HEK293 (cell line): Measurements from ENCODE around the gene CTSH.

Source experiments
- CTCF ChIA-PET: fragments of 350-600 bp; formaldehyde crosslinking; extraction: SDS; loops from one replicate; lab custom pipeline; 2021; ENCODE audit warnings: antibody characterized with exemption; lab: Yijun Ruan, JAX
- POLR2A ChIA-PET: fragments of 300-600 bp; formaldehyde crosslinking; extraction: SDS; loops from one replicate; lab custom pipeline; 2020; ENCODE audit warnings: antibody characterized with exemption, inconsistent platforms; lab: Yijun Ruan, JAX
- H3K27ac ChIP-seq: fragments of 200-500 bp; sonication (Bioruptor generic); 2 replicates; pipeline ENCODE4 v1.5.1; 2014; ENCODE audit warnings: low read depth, low read length, control low read depth, inconsistent platforms; ENCODE audit errors: extremely low read depth
- H3K36me3 ChIP-seq, 2 experiments: fragments of 200-500 bp in 1 of 2; sonication (Bioruptor generic) in 1 of 2; 1 replicate in 1 of 2; 2 replicates in 1 of 2; pipeline ENCODE4 v1.5.1; 2014 to 2017; ENCODE audit warnings: inconsistent platforms in 2 of 2, low read length in 2 of 2; ENCODE audit not compliant: control insufficient read depth in 2 of 2, insufficient read depth in 1 of 2
- H3K4me1 ChIP-seq: fragments of 200-500 bp; sonication (Bioruptor generic); 2 replicates; pipeline ENCODE4 v1.5.1; 2014; ENCODE audit warnings: mild to moderate bottlenecking, low read length, inconsistent platforms; ENCODE audit not compliant: control insufficient read depth, insufficient read depth
- H3K4me3 ChIP-seq: 2 replicates; pipeline ENCODE4 v1.5.1; 2011; ENCODE audit warnings: low read depth, mild to moderate bottlenecking, control low read depth, low read length, moderate library complexity
- H3K9me3 ChIP-seq: fragments of 200-500 bp; sonication (Bioruptor generic); 2 replicates; pipeline ENCODE4 v1.5.1; 2014; ENCODE audit warnings: low read depth, low read length, inconsistent platforms; ENCODE audit not compliant: control insufficient read depth, insufficient read depth
- BCL11A ChIP-seq: fragments of 450-650 bp; formaldehyde crosslinking; IDR thresholded peaks from 2 replicates; pipeline ENCODE4 v1.5.1; 2016; ENCODE audit warnings: low read depth, missing biosample characterization, missing genetic modification characterization
- KLF16 ChIP-seq: fragments of 450-650 bp; formaldehyde crosslinking; IDR thresholded peaks from 2 replicates; pipeline ENCODE4 v1.5.1; 2017; ENCODE audit warnings: missing biosample characterization, missing genetic modification characterization
- KLF8 ChIP-seq: fragments of 450-650 bp; formaldehyde crosslinking; IDR thresholded peaks from 2 replicates; pipeline ENCODE4 v1.5.1; 2016; ENCODE audit warnings: missing biosample characterization, missing genetic modification characterization
- WT1 ChIP-seq: fragments of 450-650 bp; formaldehyde crosslinking; IDR thresholded peaks from 2 replicates; pipeline ENCODE4 v1.5.1; 2016; ENCODE audit warnings: missing biosample characterization, missing genetic modification characterization
- ZBTB20 ChIP-seq: fragments of 450-650 bp; formaldehyde crosslinking; IDR thresholded peaks from 2 replicates; pipeline ENCODE4 v1.5.1; 2016; ENCODE audit warnings: missing biosample characterization, missing genetic modification characterization
- ZFP41 ChIP-seq: fragments of 450-650 bp; formaldehyde crosslinking; IDR thresholded peaks from 2 replicates; pipeline ENCODE4 v1.5.1; 2016; ENCODE audit warnings: missing biosample characterization, missing genetic modification characterization, borderline replicate concordance
- ZNF114 ChIP-seq: fragments of 450-650 bp; formaldehyde crosslinking; IDR thresholded peaks from 2 replicates; pipeline ENCODE4 v1.5.0; 2017; ENCODE audit warnings: missing biosample characterization, missing genetic modification characterization
- ZNF121 ChIP-seq: fragments of 450-650 bp; formaldehyde crosslinking; IDR thresholded peaks from 2 replicates; pipeline ENCODE4 v1.5.1; 2016; ENCODE audit warnings: missing biosample characterization, missing genetic modification characterization
- ZNF133 ChIP-seq: fragments of 450-650 bp; formaldehyde crosslinking; IDR thresholded peaks from 2 replicates; pipeline ENCODE4 v1.5.1; 2016; ENCODE audit warnings: missing biosample characterization, missing genetic modification characterization
- ZNF155 ChIP-seq: fragments of 450-650 bp; formaldehyde crosslinking; IDR thresholded peaks from 2 replicates; pipeline ENCODE4 v1.5.1; 2016; ENCODE audit warnings: missing biosample characterization, missing genetic modification characterization
- ZNF214 ChIP-seq: fragments of 450-650 bp; formaldehyde crosslinking; IDR thresholded peaks from 2 replicates; pipeline ENCODE4 v1.5.1; 2017; ENCODE audit warnings: missing biosample characterization, mild to moderate bottlenecking, missing genetic modification characterization, borderline replicate concordance
- ZNF23 ChIP-seq: fragments of 450-650 bp; formaldehyde crosslinking; IDR thresholded peaks from 2 replicates; pipeline ENCODE4 v1.5.1; 2016; ENCODE audit warnings: missing biosample characterization, missing genetic modification characterization, borderline replicate concordance
- ZNF335 ChIP-seq: fragments of 450-650 bp; formaldehyde crosslinking; conservative IDR thresholded peaks from 2 replicates; pipeline ENCODE4 v1.5.1; 2016; ENCODE audit warnings: missing biosample characterization, missing genetic modification characterization
- ZNF416 ChIP-seq: fragments of 450-650 bp; formaldehyde crosslinking; IDR thresholded peaks from 2 replicates; pipeline ENCODE4 v1.5.1; 2016; ENCODE audit warnings: missing biosample characterization, missing genetic modification characterization
- ZNF521 ChIP-seq: fragments of 450-650 bp; formaldehyde crosslinking; IDR thresholded peaks from 2 replicates; pipeline ENCODE4 v1.5.1; 2017; ENCODE audit warnings: missing biosample characterization, mild to moderate bottlenecking, missing genetic modification characterization
- ZNF544 ChIP-seq: fragments of 450-650 bp; formaldehyde crosslinking; IDR thresholded peaks from 2 replicates; pipeline ENCODE4 v1.5.0; 2017; ENCODE audit warnings: missing biosample characterization, missing genetic modification characterization
- ZNF555 ChIP-seq: fragments of 450-650 bp; formaldehyde crosslinking; conservative IDR thresholded peaks from 2 replicates; pipeline ENCODE4 v1.5.1; 2017; ENCODE audit warnings: missing biosample characterization, mild to moderate bottlenecking, missing genetic modification characterization, inconsistent platforms
- ZNF623 ChIP-seq: fragments of 450-650 bp; formaldehyde crosslinking; IDR thresholded peaks from 2 replicates; pipeline ENCODE4 v1.5.1; 2016; ENCODE audit warnings: missing biosample characterization, missing genetic modification characterization
- TF ChIP-seq, protein P1 (sequence below): fragments of 450-650 bp; formaldehyde crosslinking; IDR thresholded peaks from 2 replicates; pipeline ENCODE4 v1.5.1; 2016; ENCODE audit warnings: missing biosample characterization, missing genetic modification characterization
- TF ChIP-seq, protein P2 (sequence below): fragments of 450-650 bp; formaldehyde crosslinking; IDR thresholded peaks from 2 replicates; pipeline ENCODE4 v1.5.1; 2016; ENCODE audit warnings: missing biosample characterization, missing genetic modification characterization
- TF ChIP-seq, protein P3 (sequence below): fragments of 450-650 bp; formaldehyde crosslinking; IDR thresholded peaks from 2 replicates; pipeline ENCODE4 v1.5.1; 2016; ENCODE audit warnings: missing biosample characterization, missing genetic modification characterization
- TF ChIP-seq, protein P4 (sequence below): fragments of 450-650 bp; formaldehyde crosslinking; IDR thresholded peaks from 2 replicates; pipeline ENCODE4 v1.5.0; 2017; ENCODE audit warnings: missing biosample characterization, missing genetic modification characterization, borderline replicate concordance
- TF ChIP-seq, protein P5 (sequence below): fragments of 450-650 bp; formaldehyde crosslinking; IDR thresholded peaks from 2 replicates; pipeline ENCODE4 v1.5.1; 2016; ENCODE audit warnings: missing biosample characterization, missing genetic modification characterization

The CTSH gene

DNA sequence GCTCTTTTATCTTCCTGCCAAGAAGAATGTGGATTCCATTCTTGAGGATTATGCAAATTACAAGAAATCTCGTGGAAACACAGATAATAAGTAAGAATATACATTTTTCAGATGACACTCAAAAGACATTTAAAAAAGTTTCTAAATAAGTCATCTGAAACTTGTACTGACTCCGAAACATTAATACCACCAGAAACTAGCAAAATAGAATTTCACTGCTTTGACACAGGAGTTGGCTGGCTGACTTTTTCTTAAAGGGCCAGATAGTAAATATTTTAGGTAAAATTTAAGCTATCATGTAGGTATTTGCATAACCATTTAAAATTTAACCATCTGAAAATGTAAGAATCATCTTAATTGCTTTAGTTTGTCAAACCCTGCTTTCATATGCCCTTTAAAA, 51.3 kb downstream of the CTSH start:
- Histone ChIP-seq H3K27ac (no peak overlapping the region), H3K4me3 (no peak overlapping the region), H3K9me3 (no peaks in the 10 kb centered on the region), H3K4me1 (no peaks in the 10 kb centered on the region), H3K36me3 (peaks cover 95 to 97% of the 10 kb centered on the region in 2 experiments)
- CTCF ChIA-PET, result interaction anchor here (0.6 to 4.5 kb wide), 4 partner anchors 15 to 104 kb away, joined by 3 to 52 read pairs (median 4); no protein-coding TSS in a partner anchor
- TF ChIP-seq ZNF335, result no peak
- TF ChIP-seq, protein P1, sequence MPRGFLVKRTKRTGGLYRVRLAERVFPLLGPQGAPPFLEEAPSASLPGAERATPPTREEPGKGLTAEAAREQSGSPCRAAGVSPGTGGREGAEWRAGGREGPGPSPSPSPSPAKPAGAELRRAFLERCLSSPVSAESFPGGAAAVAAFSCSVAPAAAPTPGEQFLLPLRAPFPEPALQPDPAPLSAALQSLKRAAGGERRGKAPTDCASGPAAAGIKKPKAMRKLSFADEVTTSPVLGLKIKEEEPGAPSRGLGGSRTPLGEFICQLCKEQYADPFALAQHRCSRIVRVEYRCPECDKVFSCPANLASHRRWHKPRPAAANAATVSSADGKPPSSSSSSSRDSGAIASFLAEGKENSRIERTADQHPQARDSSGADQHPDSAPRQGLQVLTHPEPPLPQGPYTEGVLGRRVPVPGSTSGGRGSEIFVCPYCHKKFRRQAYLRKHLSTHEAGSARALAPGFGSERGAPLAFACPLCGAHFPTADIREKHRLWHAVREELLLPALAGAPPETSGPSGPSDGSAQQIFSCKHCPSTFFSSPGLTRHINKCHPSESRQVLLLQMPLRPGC (tag by site-specific recombination), result no peak
- no peak for TF ChIP-seq KLF8 (tag by site-specific recombination)
- TF ChIP-seq ZNF133, result no peak
- no peak for TF ChIP-seq ZNF214 (tag by site-specific recombination)
- TF ChIP-seq, protein P2, sequence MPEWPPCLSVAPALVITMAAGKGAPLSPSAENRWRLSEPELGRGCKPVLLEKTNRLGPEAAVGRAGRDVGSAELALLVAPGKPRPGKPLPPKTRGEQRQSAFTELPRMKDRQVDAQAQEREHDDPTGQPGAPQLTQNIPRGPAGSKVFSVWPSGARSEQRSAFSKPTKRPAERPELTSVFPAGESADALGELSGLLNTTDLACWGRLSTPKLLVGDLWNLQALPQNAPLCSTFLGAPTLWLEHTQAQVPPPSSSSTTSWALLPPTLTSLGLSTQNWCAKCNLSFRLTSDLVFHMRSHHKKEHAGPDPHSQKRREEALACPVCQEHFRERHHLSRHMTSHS, result no peak
- POLR2A ChIA-PET, result interaction anchor here (1.3 kb wide), 1 partner anchor 20 kb away, joined by 4 read pairs; no protein-coding TSS in a partner anchor

DNA sequence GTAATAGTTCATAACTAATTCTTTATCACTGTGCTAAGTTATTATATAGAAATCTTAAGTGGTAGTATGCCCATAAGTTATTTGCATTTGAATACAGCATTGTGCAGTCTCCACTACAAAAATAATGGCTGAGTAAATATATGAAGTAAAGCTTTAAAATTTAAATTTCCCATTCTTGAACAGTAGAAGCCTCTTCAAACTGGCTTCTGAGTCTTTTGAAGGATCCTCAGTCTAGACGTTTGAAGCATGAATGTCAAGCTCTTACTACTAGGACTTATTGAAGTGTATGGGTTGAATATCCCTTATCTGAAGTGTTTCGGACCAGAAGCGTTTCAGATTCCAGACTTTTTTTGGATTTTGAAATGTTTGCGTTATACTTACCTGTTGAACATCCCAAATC, 55.8 kb downstream of the CTSH start:
- Histone ChIP-seq H3K4me1 (no peaks in the 10 kb centered on the region), H3K4me3 (no peak overlapping the region), H3K27ac (no peak overlapping the region), H3K9me3 (no peaks in the 10 kb centered on the region), H3K36me3 (peaks cover 92 to 93% of the 10 kb centered on the region in 2 experiments)
- POLR2A ChIA-PET, result interaction anchor here (0.5 kb wide), 1 partner anchor 10 kb away, joined by 6 read pairs; no protein-coding TSS in a partner anchor
- CTCF ChIA-PET, result interaction anchor here (0.9 to 1.7 kb wide), 4 partner anchors 15 to 155 kb away, joined by 3 to 6 read pairs (median 5); no protein-coding TSS in a partner anchor
- TF ChIP-seq ZBTB20 (tag by site-specific recombination) (no peak), BCL11A (tag by site-specific recombination) (no peak), ZNF544 (tag by site-specific recombination) (no peak), ZNF521 (tag by site-specific recombination) (no peak), ZNF555 (tag by site-specific recombination) (no peak), ZNF114 (no peak), ZNF155 (tag by site-specific recombination) (no peak), KLF16 (tag by site-specific recombination) (no peak), ZFP41 (tag by site-specific recombination) (no peak), WT1 (tag by site-specific recombination) (no peak), ZNF121 (tag by site-specific recombination) (no peak), ZNF23 (tag by site-specific recombination) (no peak), ZNF416 (tag by site-specific recombination) (no peak), ZNF623 (tag by site-specific recombination) (no peak)
- TF ChIP-seq, protein P3, sequence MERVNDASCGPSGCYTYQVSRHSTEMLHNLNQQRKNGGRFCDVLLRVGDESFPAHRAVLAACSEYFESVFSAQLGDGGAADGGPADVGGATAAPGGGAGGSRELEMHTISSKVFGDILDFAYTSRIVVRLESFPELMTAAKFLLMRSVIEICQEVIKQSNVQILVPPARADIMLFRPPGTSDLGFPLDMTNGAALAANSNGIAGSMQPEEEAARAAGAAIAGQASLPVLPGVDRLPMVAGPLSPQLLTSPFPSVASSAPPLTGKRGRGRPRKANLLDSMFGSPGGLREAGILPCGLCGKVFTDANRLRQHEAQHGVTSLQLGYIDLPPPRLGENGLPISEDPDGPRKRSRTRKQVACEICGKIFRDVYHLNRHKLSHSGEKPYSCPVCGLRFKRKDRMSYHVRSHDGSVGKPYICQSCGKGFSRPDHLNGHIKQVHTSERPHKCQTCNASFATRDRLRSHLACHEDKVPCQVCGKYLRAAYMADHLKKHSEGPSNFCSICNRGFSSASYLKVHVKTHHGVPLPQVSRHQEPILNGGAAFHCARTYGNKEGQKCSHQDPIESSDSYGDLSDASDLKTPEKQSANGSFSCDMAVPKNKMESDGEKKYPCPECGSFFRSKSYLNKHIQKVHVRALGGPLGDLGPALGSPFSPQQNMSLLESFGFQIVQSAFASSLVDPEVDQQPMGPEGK (tag by site-specific recombination), result no peak
- TF ChIP-seq, protein P4, sequence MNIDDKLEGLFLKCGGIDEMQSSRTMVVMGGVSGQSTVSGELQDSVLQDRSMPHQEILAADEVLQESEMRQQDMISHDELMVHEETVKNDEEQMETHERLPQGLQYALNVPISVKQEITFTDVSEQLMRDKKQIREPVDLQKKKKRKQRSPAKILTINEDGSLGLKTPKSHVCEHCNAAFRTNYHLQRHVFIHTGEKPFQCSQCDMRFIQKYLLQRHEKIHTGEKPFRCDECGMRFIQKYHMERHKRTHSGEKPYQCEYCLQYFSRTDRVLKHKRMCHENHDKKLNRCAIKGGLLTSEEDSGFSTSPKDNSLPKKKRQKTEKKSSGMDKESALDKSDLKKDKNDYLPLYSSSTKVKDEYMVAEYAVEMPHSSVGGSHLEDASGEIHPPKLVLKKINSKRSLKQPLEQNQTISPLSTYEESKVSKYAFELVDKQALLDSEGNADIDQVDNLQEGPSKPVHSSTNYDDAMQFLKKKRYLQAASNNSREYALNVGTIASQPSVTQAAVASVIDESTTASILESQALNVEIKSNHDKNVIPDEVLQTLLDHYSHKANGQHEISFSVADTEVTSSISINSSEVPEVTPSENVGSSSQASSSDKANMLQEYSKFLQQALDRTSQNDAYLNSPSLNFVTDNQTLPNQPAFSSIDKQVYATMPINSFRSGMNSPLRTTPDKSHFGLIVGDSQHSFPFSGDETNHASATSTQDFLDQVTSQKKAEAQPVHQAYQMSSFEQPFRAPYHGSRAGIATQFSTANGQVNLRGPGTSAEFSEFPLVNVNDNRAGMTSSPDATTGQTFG (tag by site-specific recombination), result no peak
- TF ChIP-seq, protein P5, sequence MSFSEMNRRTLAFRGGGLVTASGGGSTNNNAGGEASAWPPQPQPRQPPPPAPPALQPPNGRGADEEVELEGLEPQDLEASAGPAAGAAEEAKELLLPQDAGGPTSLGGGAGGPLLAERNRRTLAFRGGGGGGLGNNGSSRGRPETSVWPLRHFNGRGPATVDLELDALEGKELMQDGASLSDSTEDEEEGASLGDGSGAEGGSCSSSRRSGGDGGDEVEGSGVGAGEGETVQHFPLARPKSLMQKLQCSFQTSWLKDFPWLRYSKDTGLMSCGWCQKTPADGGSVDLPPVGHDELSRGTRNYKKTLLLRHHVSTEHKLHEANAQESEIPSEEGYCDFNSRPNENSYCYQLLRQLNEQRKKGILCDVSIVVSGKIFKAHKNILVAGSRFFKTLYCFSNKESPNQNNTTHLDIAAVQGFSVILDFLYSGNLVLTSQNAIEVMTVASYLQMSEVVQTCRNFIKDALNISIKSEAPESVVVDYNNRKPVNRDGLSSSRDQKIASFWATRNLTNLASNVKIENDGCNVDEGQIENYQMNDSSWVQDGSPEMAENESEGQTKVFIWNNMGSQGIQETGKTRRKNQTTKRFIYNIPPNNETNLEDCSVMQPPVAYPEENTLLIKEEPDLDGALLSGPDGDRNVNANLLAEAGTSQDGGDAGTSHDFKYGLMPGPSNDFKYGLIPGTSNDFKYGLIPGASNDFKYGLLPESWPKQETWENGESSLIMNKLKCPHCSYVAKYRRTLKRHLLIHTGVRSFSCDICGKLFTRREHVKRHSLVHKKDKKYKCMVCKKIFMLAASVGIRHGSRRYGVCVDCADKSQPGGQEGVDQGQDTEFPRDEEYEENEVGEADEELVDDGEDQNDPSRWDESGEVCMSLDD (tag by site-specific recombination), result no peak
